Esophagus (tissue), 2 donors: ENCODE data around the gene MFNG. TPM values are rescaled to one million over a fixed set of nuclear protein-coding genes. Genes with fewer than 3 reads are reported as not detected.

Experiments
- H3K27ac ChIP-seq, 2 donors: one replicate each; pipeline ENCODE4 v1.5.1; 2013; ENCODE audit warnings: low read depth in 2 of 2, mild to moderate bottlenecking in 2 of 2, inconsistent platforms in 1 of 2, low read length in 1 of 2, moderate library complexity in 1 of 2
- H3K27me3 ChIP-seq, 2 donors: one replicate each; pipeline ENCODE4 v1.6.1; 2013; ENCODE audit warnings: low read length in 2 of 2, control low read depth in 1 of 2, mild to moderate bottlenecking in 1 of 2; ENCODE audit not compliant: insufficient read depth in 2 of 2, control insufficient read depth in 1 of 2
- H3K36me3 ChIP-seq, 2 donors: one replicate each; pipeline ENCODE4 v1.6.1; 2013; ENCODE audit warnings: low read length in 1 of 2; ENCODE audit not compliant: control insufficient read depth in 2 of 2, insufficient read depth in 2 of 2
- H3K4me1 ChIP-seq, 2 donors: one replicate each; pipeline ENCODE4 v1.6.1; 2013; ENCODE audit warnings: low read length in 1 of 2; ENCODE audit not compliant: control insufficient read depth in 2 of 2, insufficient read depth in 2 of 2
- H3K4me3 ChIP-seq, 2 donors: one replicate each; pipeline ENCODE4 v1.5.1; 2013; ENCODE audit warnings: low read length in 2 of 2, mild to moderate bottlenecking in 2 of 2, low read depth in 1 of 2, moderate library complexity in 1 of 2
- H3K9me3 ChIP-seq, 2 donors: one replicate each; pipeline ENCODE4 v1.6.1; 2013; ENCODE audit warnings: mild to moderate bottlenecking in 2 of 2, low read depth in 1 of 2, low read length in 1 of 2, moderate library complexity in 1 of 2; ENCODE audit not compliant: control insufficient read depth in 2 of 2, insufficient read depth in 1 of 2
- WGBS, 2 donors: extraction: QIAGEN DNeasy Blood & Tissue Kit; methylation state at CpG; one replicate each; pipeline ENCODE4 v1.1.7; 2013; 5-methylcytosine and 5-hydroxymethylcytosine counted together
- polyA plus RNA-seq, 2 donors: library from polyadenylated mRNA; stranded (reverse); fragments of 200-250 nt; gene quantifications; one replicate each; pipeline ENCODE4 v1.2.3, GENCODE V29; 2013
- donor health status: healthy with polysubstance abuse.
- donor health status: Bipolar disorder and iron deficiency.

MFNG gene
- polyA plus RNA-seq, 2 donors = 2.6 to 3.1 TPM

DNA sequence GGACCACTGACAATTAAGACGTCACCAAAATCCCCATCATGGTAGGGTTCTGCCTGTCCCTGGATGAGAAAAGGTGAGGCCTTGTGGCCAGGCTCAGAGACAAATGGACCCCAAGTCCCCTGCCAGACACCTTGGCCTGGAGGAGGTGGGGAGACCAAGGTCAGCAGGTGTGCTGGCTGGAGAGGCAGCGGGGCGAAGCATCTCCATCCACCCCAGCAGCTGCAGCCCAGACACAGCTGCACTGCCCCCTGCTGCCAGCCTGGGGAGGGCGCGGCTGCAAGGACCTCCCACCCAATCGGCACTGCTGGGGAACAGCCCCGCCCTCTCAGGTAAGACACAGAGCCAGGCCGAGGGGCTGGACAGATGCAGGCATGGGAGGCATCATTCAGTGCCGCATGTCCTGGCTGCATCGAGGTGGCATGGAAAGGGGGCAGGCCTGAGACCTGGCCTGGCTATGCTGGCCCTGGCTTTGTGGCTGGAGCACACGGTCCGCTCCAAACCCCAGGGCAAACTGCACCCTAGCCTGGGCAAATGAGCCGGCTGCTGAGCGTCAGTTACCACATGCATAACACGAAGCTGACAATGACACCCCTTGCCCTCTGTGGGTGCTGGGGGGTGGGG, 12.2 kb upstream of the MFNG start:
- H3K27ac ChIP-seq = no peak overlapping the region
- H3K9me3 ChIP-seq = no peaks in the 10 kb centered on the region
- H3K4me1 ChIP-seq = peaks cover 0 to 9% of the 10 kb centered on the region in 2 donors
- 62 to 64% methylated on average over 15 of the region's 15 CpGs for WGBS, 2 donors
- peaks cover 0 to 23% of the 10 kb centered on the region in 2 donors for H3K36me3 ChIP-seq
- H3K4me3 ChIP-seq = no peak overlapping the region
- H3K27me3 ChIP-seq = no peaks in the 10 kb centered on the region

- 83 to 85% methylated on average over 12 of the region's 12 CpGs for WGBS, 2 donors
- Histone ChIP-seq H3K9me3 (no peaks in the 10 kb centered on the region), H3K4me1 (no peaks in the 10 kb centered on the region), H3K4me3 (no peak overlapping the region), H3K27ac (no peak overlapping the region), H3K36me3 (peaks cover 0 to 20% of the 10 kb centered on the region in 2 donors), H3K27me3 (no peaks in the 10 kb centered on the region)
Measured at GRCh38 chr22:37497062-37497599, 10.9 kb upstream of the MFNG start.

DNA sequence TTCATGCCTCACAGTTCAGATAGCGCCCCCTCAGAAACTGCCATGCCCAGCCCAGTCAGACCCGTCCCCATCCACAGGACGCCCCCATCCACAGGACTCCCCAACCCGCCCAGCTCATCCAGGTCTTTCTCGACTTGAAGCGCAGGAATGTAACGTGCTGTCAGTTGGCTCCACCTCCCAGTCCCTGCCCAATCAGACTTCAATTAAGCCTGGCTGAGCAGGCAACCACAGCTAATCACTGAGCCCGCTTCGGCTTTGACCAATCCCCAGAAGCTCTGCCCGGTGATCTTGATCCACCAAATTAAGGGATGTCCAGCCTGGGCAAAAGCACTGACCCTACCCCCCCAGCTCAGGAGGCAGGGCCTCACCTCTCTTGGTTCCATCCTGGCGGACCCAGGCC, 10.5 kb upstream of the MFNG start:
- 92% methylated on average over 11 of the region's 11 CpGs for WGBS, 2 donors
- Histone ChIP-seq H3K4me3 (no peak overlapping the region), H3K27ac (no peak overlapping the region), H3K4me1 (no peaks in the 10 kb centered on the region), H3K27me3 (no peaks in the 10 kb centered on the region), H3K36me3 (peaks cover 0 to 20% of the 10 kb centered on the region in 2 donors), H3K9me3 (no peaks in the 10 kb centered on the region)

DNA sequence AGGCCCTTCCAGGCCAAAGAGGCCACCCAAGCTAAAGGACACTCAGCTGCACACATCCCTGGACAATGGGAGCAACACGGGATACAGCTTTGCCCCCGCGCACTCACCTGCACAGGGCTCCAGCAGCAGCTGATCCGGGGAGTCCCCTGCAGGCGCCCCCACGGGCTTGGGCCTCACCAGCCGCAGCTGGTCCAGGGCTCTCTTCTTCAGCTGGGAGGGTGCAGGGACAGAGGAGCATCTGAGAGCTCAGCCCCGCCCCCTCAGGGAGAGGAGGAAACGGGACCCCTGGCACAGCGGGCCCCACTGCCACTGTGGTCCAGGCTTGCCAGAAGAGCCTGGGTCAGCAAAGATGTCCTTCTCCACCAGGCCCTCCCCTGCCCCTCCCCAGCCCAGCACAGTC, 7.8 kb upstream of the MFNG start:
- Histone ChIP-seq H3K4me3 (no peak overlapping the region), H3K27ac (no peak overlapping the region), H3K27me3 (no peaks in the 10 kb centered on the region), H3K9me3 (no peaks in the 10 kb centered on the region), H3K4me1 (peaks cover 0 to 2% of the 10 kb centered on the region in 2 donors), H3K36me3 (peaks cover 0 to 11% of the 10 kb centered on the region in 2 donors)
- WGBS, 2 donors = 91 to 93% methylated on average over 9 to 10 of the region's 10 CpGs

DNA sequence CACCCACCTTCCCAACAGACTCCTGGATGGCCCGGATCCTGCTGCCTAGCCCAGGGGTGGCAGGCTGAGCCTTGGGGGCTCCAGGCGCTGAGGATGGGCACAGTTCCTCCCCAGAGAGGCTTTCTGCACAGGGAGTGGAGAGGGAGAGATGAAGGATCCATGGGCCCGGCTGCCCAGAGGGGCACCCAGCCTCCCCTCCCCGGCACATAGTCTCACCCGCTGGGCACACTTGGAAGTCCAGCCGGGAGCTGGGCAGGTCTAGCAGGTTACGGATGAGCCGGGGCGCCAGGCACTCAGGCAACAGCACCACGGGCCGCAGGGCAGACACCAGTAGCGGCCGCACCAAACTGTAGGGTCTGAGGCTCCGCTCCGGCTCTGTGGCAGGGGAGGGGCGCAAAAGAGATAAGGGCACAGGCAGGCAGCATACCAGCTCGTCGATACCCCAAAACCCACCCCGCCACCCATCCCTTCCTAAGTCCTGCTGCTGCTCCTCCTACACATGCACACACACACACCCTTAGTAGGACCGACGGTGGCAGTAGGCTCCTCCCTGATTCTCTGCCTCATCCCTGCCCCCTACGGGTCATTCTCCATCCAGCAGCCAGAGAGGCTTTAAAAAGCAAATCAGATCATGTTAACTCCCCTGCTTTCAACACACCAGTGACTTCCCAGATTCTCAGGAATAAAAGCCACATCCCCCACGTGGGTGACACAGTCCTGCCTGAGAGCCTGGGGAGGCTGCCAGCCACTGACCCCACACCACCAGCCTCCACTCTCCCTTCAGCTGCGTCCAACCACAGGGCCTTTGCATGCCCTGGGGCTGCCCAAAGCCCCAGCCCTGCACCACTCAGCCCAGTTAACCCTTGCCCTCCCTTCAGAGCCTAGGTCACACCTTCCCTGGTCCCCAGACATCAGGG, 6.5 kb upstream of the MFNG start:
- H3K36me3 ChIP-seq = peaks cover 0 to 11% of the 10 kb centered on the region in 2 donors
- no peaks in the 10 kb centered on the region for H3K27me3 ChIP-seq
- WGBS, 2 donors = 71 to 80% methylated on average over 23 to 24 of the region's 24 CpGs

DNA sequence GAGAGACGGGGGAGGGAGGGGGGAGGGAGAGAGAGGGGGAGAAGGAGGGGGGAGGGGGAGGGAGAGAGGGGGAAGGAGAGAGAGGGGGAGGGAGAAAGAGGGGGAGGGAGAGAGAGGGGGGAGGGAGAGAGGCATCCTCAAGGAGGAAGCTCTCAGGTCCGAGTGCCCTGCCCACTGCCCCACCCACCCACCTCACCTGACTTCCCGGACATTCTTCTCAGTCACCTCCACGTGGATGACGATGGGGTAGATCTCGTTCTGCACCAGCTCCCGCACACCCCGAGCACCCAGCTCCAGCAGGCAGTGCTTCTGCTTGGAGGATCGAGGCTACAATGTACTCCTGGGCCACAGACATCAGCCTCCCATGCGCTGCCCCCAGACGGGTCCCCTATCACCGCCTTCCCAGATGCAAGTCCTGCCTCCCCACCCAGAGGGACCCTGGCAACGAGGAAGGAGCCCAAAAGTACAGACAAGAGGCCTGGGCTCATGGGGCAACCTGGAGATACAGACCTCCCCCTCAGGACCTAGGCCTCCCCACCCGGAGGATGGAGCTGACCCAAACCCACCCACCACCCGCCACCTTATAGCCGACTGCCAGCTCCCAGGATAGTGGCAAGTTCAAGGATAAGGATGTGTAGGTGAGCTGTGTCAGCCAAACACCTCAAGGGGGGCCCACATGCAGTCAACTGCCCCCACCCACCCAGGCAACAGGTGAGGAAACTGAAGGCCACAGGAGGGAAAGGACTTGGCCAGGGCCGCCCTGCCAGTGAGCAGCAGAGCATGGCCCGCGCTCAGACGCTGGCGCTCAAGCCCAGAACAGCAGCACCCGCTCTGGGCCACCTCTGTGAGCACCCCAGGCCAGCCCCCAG, 5.6 kb upstream of the MFNG start:
- Histone ChIP-seq H3K9me3 (no peaks in the 10 kb centered on the region), H3K27me3 (no peaks in the 10 kb centered on the region), H3K36me3 (peaks cover 0 to 11% of the 10 kb centered on the region in 2 donors), H3K4me1 (peaks cover 0 to 6% of the 10 kb centered on the region in 2 donors), H3K27ac (no peak overlapping the region), H3K4me3 (no peak overlapping the region)
- WGBS, 2 donors = 79 to 86% methylated on average over 19 to 21 of the region's 22 CpGs

More for the DNA sequence above, 6.5 kb upstream of the MFNG start:
- Histone ChIP-seq H3K27ac (no peak overlapping the region), H3K9me3 (no peaks in the 10 kb centered on the region), H3K4me3 (no peak overlapping the region), H3K4me1 (peaks cover 0 to 2% of the 10 kb centered on the region in 2 donors)

- no peaks in the 10 kb centered on the region for H3K9me3 ChIP-seq
- H3K4me1 ChIP-seq = peaks cover 0 to 9% of the 10 kb centered on the region in 2 donors
- WGBS, 2 donors = 87% methylated on average over 15 to 16 of the region's 16 CpGs
- no peak overlapping the region for H3K27ac ChIP-seq
- no peak overlapping the region for H3K4me3 ChIP-seq
- H3K36me3 ChIP-seq = peaks cover 0 to 11% of the 10 kb centered on the region in 2 donors
- H3K27me3 ChIP-seq = no peaks in the 10 kb centered on the region
Measured at GRCh38 chr22:37491106-37491505, 4.9 kb upstream of the MFNG start.

GRCh38 chr22:37489983-37490382, 3.8 kb upstream of the MFNG start:
- no peak overlapping the region for H3K4me3 ChIP-seq
- H3K27me3 ChIP-seq = no peaks in the 10 kb centered on the region
- H3K27ac ChIP-seq = no peak overlapping the region
- peaks cover 0 to 12% of the 10 kb centered on the region in 2 donors for H3K4me1 ChIP-seq
- H3K9me3 ChIP-seq = no peaks in the 10 kb centered on the region
- peaks cover 0 to 5% of the 10 kb centered on the region in 2 donors for H3K36me3 ChIP-seq
- WGBS, 2 donors = 89 to 90% methylated on average over 10 of the region's 10 CpGs
